NB4 (cell line): Measurements from ENCODE around the gene TC2N.

Experiments used
- CTCF ChIP-seq: IDR thresholded peaks from one replicate; pipeline ENCODE4 v1.5.1; 2012; ENCODE audit warnings: low read depth, low read length
- MAX ChIP-seq: IDR thresholded peaks from 2 replicates; pipeline ENCODE4 v1.6.1; 2011; ENCODE audit warnings: low read depth, low read length
- MYC ChIP-seq: IDR thresholded peaks from 2 replicates; pipeline ENCODE4 v1.6.1; 2011; ENCODE audit warnings: low read depth, low read length
- POLR2A ChIP-seq: IDR thresholded peaks from 2 replicates; pipeline ENCODE4 v1.6.1; 2011; ENCODE audit warnings: mild to moderate bottlenecking; ENCODE audit not compliant: insufficient read length; ENCODE audit errors: extremely low read depth

- TF ChIP-seq CTCF (no peak), POLR2A (no peak), MAX (no peak), MYC (no peak)
These were observed 60.6 kb downstream of the TC2N start for GRCh38 chr14:91806716-91807115.
